ENCODE measurements around the gene FBXO34.

GRCh38 chr14:55372825-55373224 is 101.6 kb downstream of the FBXO34 start:
- TF ChIP-seq KHSRP (IDR thresholded peaks at IDR 0.05), result no peak
- no peak for TF ChIP-seq ZNF311 (CRISPR knock-in tag; IDR thresholded peaks at IDR 0.05)
- TF ChIP-seq ILK (tag; IDR thresholded peaks at IDR 0.05; ENCODE audit: borderline replicate concordance, low read depth), result no peak
- no peak for TF ChIP-seq POLR2AphosphoS5 (IDR thresholded peaks at IDR 0.05; ENCODE audit: control insufficient read depth, insufficient read depth, low read depth, low read length)
- no peak for TF ChIP-seq ZBTB40 (IDR thresholded peaks at IDR 0.05)
- no peak for TF ChIP-seq ZBTB40 (CRISPR knock-in tag; IDR thresholded peaks at IDR 0.05)
- TF ChIP-seq POU5F1 (IDR thresholded peaks at IDR 0.05; ENCODE audit: borderline replicate concordance, low read depth, low read length, partially characterized antibody), result no peak
- no peak for TF ChIP-seq UBTF (IDR thresholded peaks at IDR 0.05; ENCODE audit: borderline replicate concordance in 1 of 2, low read depth in 2 of 2, low read length in 2 of 2)
- no peak for TF ChIP-seq KLF1 (tag; IDR thresholded peaks at IDR 0.05)
